HT-29 (cell line): ENCODE measurements around the gene SCUBE3. TPM values are rescaled to one million over a fixed set of nuclear protein-coding genes. Genes with fewer than 3 reads are reported as not detected.

Source experiments
- DNase-seq: peaks from one replicate; pipeline ENCODE4 v3.0.0-alpha.2; 2015; ENCODE audit warnings: low spot score
- total RNA-seq: library from RNA; depleted of rRNA; stranded (reverse); fragments of >200 nt; shearing (Covaris generic); gene quantifications from 2 replicates; pipeline ENCODE4 v1.2.3, GENCODE V29; 2014

Gene SCUBE3
- total RNA-seq, 1 experiment from 2014 or later: not detected

GRCh38 chr6:35239581-35239980 is 25.8 kb downstream of the SCUBE3 start:
- no peak for DNase-seq

- peak; percentile 89 for DNase-seq
Measured at GRCh38 chr6:35240838-35241801, 27.4 kb downstream of the SCUBE3 start.

- DNase-seq: no peak
Measured at GRCh38 chr6:35242486-35242885, 28.7 kb downstream of the SCUBE3 start.

GRCh38 chr6:35242906-35243305 is 29.1 kb downstream of the SCUBE3 start:
- DNase-seq: no peak

- no peak for DNase-seq
Measured at GRCh38 chr6:35243386-35243958, 29.7 kb downstream of the SCUBE3 start.

- no peak for DNase-seq
Measured at GRCh38 chr6:35244551-35244950, 30.8 kb downstream of the SCUBE3 start.

GRCh38 chr6:35247642-35248231 is 34.0 kb downstream of the SCUBE3 start:
- DNase-seq: no peak

GRCh38 chr6:35248300-35248699 is 34.5 kb downstream of the SCUBE3 start:
- DNase-seq: no peak

- DNase-seq: no peak
Measured at GRCh38 chr6:35248965-35249364, 35.2 kb downstream of the SCUBE3 start.

GRCh38 chr6:35251949-35252348 is 38.2 kb downstream of the SCUBE3 start:
- no peak for DNase-seq

- DNase-seq: no peak
Measured at GRCh38 chr6:35253249-35253648, 39.5 kb downstream of the SCUBE3 start.

- no peak for DNase-seq
Measured at GRCh38 chr6:35258336-35258735, 44.6 kb downstream of the SCUBE3 start.

- no peak for DNase-seq
Measured at GRCh38 chr6:35258858-35259193, 45.1 kb downstream of the SCUBE3 start.

GRCh38 chr6:35259194-35259947 is 45.6 kb downstream of the SCUBE3 start, which contains the start of gene ZNF76:
ZNF76 (plus strand) TSS chr6:35259735; CDS start chr6:35281152, 21,417 bp downstream.
- DNase-seq: peak; percentile 97

GRCh38 chr6:35259948-35260590 is 46.3 kb downstream of the SCUBE3 start:
- peak; percentile 51 for DNase-seq

- no peak for DNase-seq
Measured at GRCh38 chr6:35260591-35261570, 47.1 kb downstream of the SCUBE3 start.

GRCh38 chr6:35262596-35262995 is 48.8 kb downstream of the SCUBE3 start:
- DNase-seq: no peak

GRCh38 chr6:35264550-35265274 is 51.0 kb downstream of the SCUBE3 start:
- DNase-seq: no peak

- DNase-seq: no peak
Measured at GRCh38 chr6:35265523-35265922, 51.8 kb downstream of the SCUBE3 start.
